HepG2 (cell line): ENCODE data around the gene LYSMD2. TPM values are rescaled to one million over a fixed set of nuclear protein-coding genes. Genes with fewer than 3 reads are reported as not detected.

ENCODE experiments used
- ATAC-seq: fragments of 200-7000 bp; cut with Tn5 transposase; 3 replicates; pipeline ENCODE4 v1.9.1; 2020; ENCODE audit warnings: mild to moderate bottlenecking, moderate library complexity
- BruUV-seq: library from RNA; stranded (reverse); fragments of 400-500 nt; replicated peaks from 2 replicates; lab custom pipeline; 2021; lab: Mats Ljungman, UMichigan
- CTCF ChIA-PET: fragments of 300-600 bp; formaldehyde crosslinking; extraction: SDS; loops from one replicate; lab custom pipeline; 2021; ENCODE audit warnings: low total read pairs, inconsistent platforms, low intra/inter-chr PET ratio; lab: Yijun Ruan, JAX
- POLR2A ChIA-PET: fragments of 350-600 bp; sonication (Branson Sonifier 250); formaldehyde crosslinking; loops from one replicate; lab custom pipeline; 2020; ENCODE audit warnings: antibody characterized with exemption, inconsistent platforms; lab: Yijun Ruan, JAX
- DNase-seq: peaks from one replicate; pipeline ENCODE4 v3.0.0-alpha.2; 2015; ENCODE audit warnings: low spot score
- FAIRE-seq: peaks from 3 replicates; lab custom pipeline; 2011; peaks lifted over from hg19 to GRCh38; lab: Jason Lieb, UNC
- H2AFZ ChIP-seq: one replicate; pipeline ENCODE4 v1.6.1; 2011; ENCODE audit warnings: low read length, inconsistent platforms
- H3K27ac ChIP-seq: fragments of 300-600 bp; 3 replicates; pipeline ENCODE4 v1.8.0; 2011; ENCODE audit warnings: mixed run types, mild to moderate bottlenecking, mixed read lengths, low read length, inconsistent platforms; ENCODE audit not compliant: insufficient read depth; ENCODE audit errors: extremely low read length
- H3K27me3 ChIP-seq, 2 experiments: fragments of 200-600 bp in 1 of 2; 2 replicates in 1 of 2; 3 replicates in 1 of 2; pipeline versions ENCODE4 v1.6.0 to v1.8.0; 2011; ENCODE audit warnings: low read length in 2 of 2, mild to moderate bottlenecking in 2 of 2, moderate library complexity in 2 of 2, inconsistent platforms in 1 of 2; ENCODE audit not compliant: insufficient read depth in 2 of 2, control insufficient read depth in 1 of 2
- H3K36me3 ChIP-seq, 2 experiments: fragments of 200-600 bp in 1 of 2; replicated peaks in 1 of 2; 2 replicates in 1 of 2; 3 replicates in 1 of 2; pipeline versions ENCODE4 v1.5.1 to v1.8.0; 2011; ENCODE audit warnings: low read length in 2 of 2, inconsistent platforms in 1 of 2; ENCODE audit not compliant: insufficient read depth in 2 of 2, control insufficient read depth in 1 of 2
- H3K4me1 ChIP-seq: 2 replicates; pipeline ENCODE4 v1.5.1; 2012; ENCODE audit warnings: low read length, inconsistent platforms; ENCODE audit not compliant: insufficient read depth
- H3K4me2 ChIP-seq: 2 replicates; pipeline ENCODE4 v1.6.0; 2011; ENCODE audit warnings: low read depth, low read length, inconsistent platforms
- H3K4me3 ChIP-seq, 3 experiments: fragments of 200-600 bp in 1 of 3; sonication (generic), shearing (Covaris generic) in 1 of 3; replicated peaks in 1 of 3; 2 replicates each; pipeline ENCODE4 v1.5.1; 2011 to 2016; ENCODE audit warnings: low read length in 3 of 3, inconsistent platforms in 2 of 3, low read depth in 2 of 3, mild to moderate bottlenecking in 2 of 3, control low read depth in 1 of 3, mixed read lengths in 1 of 3; ENCODE audit not compliant: insufficient read depth in 1 of 3
- H3K79me2 ChIP-seq: one replicate; pipeline ENCODE4 v1.6.1; 2011; ENCODE audit warnings: low read length, inconsistent platforms; ENCODE audit not compliant: insufficient read depth
- H3K9ac ChIP-seq: 2 replicates; pipeline ENCODE4 v1.6.0; 2011; ENCODE audit warnings: mild to moderate bottlenecking, low read depth, low read length, inconsistent platforms; ENCODE audit not compliant: insufficient read depth
- H3K9me3 ChIP-seq: 2 replicates; pipeline ENCODE4 v1.5.1; 2012; ENCODE audit warnings: mild to moderate bottlenecking, low read length
- H4K20me1 ChIP-seq: 2 replicates; pipeline ENCODE4 v1.6.0; 2011; ENCODE audit warnings: inconsistent platforms, mild to moderate bottlenecking, low read length, moderate library complexity; ENCODE audit not compliant: insufficient read depth
- ATF5 ChIP-seq: sonication (generic); formaldehyde crosslinking; IDR thresholded peaks from 2 replicates; pipeline ENCODE4 v1.4.0; 2020; ENCODE audit warnings: mild to moderate bottlenecking, low read depth, missing genetic modification reagents
- CEBPZ ChIP-seq: IDR thresholded peaks from 2 replicates; pipeline ENCODE4 v1.6.1; 2012; ENCODE audit warnings: low read length, improper control_type of control experiment
- ETS1 ChIP-seq: sonication (generic); formaldehyde crosslinking; IDR thresholded peaks from 2 replicates; pipeline ENCODE4 v1.4.0; 2020; ENCODE audit warnings: missing genetic modification reagents
- HMG20B ChIP-seq: conservative IDR thresholded peaks from 2 replicates; pipeline ENCODE4 v1.6.1; 2016; ENCODE audit warnings: missing genetic modification reagents, missing compliant biosample characterization
- HNRNPH1 ChIP-seq: fragments of 200-400 bp; formaldehyde crosslinking; optimal IDR thresholded peaks from 2 replicates; pipeline ENCODE3; 2017; ENCODE audit warnings: mild to moderate bottlenecking, low read depth, low read length
- KLF12 ChIP-seq: sonication (generic); formaldehyde crosslinking; IDR thresholded peaks from 2 replicates; pipeline ENCODE4 v1.4.0; 2020; ENCODE audit warnings: missing genetic modification reagents, borderline replicate concordance
- MAFK ChIP-seq, 2 experiments: IDR thresholded peaks in 1 of 2; conservative IDR thresholded peaks in 1 of 2; 2 replicates each; pipeline ENCODE4 v1.6.1; 2011; ENCODE audit warnings: improper control_type of control experiment in 2 of 2, low read length in 2 of 2
- REXO4 ChIP-seq: sonication (generic); formaldehyde crosslinking; IDR thresholded peaks from 2 replicates; pipeline ENCODE4 v1.8.0; 2022; ENCODE audit warnings: missing genetic modification reagents, mild to moderate bottlenecking, borderline replicate concordance
- SP4 ChIP-seq: sonication (generic); formaldehyde crosslinking; IDR thresholded peaks from 2 replicates; pipeline ENCODE4 v1.8.1; 2023; ENCODE audit warnings: mild to moderate bottlenecking, missing genetic modification reagents
- SRSF4 ChIP-seq: fragments of 200-400 bp; formaldehyde crosslinking; IDR thresholded peaks from one replicate; pipeline ENCODE4 v1.6.1; 2018; ENCODE audit warnings: mild to moderate bottlenecking, low read depth, low read length, moderate library complexity; ENCODE audit not compliant: poor library complexity, severe bottlenecking
- THAP7 ChIP-seq: sonication (generic); formaldehyde crosslinking; IDR thresholded peaks from 2 replicates; pipeline ENCODE4 v1.8.1; 2023; ENCODE audit warnings: mild to moderate bottlenecking, missing genetic modification reagents
- ZNF549 ChIP-seq: sonication (generic); formaldehyde crosslinking; IDR thresholded peaks from 2 replicates; pipeline ENCODE4 v1.5.0; 2020; ENCODE audit warnings: missing genetic modification reagents
- WGBS: methylation state at CpG from one replicate; pipeline ENCODE4 v1.1.6; 2017; ENCODE audit warnings: low lambda C conversion rate; 5-methylcytosine and 5-hydroxymethylcytosine counted together
- in situ Hi-C: cut with HindIII; loops from 2 replicates; pipeline ENCODE4 v1.10.0; 2017; ENCODE audit warnings: low pct_unique_long_range_greater_than_20kb; ENCODE audit not compliant: extremely low pct_ligation_motif_present
- intact Hi-C: fragments of 100-400 bp; cut with micrococcal nuclease; formaldehyde crosslinking; loops from one replicate; pipeline ENCODE4 v1.10.0; 2022; ENCODE audit not compliant: unreplicated experiment
- polyA plus RNA-seq, 8 experiments: library from polyadenylated mRNA; depleted of rRNA in 3 of 8; stranded (reverse) in 7 of 8; unstranded in 1 of 8; fragments of >200 nt; fragmentation: Illumina TruSeq in 4 of 8; extraction: Trizol in 4 of 8; gene quantifications; 2 replicates each; pipeline versions ENCODE4 v1.2.1 to v1.2.3, GENCODE V29; 2011 to 2016; ENCODE audit warnings: low read depth in 4 of 8, missing spikeins in 1 of 8, mixed read lengths in 1 of 8; ENCODE audit not compliant: insufficient read depth in 1 of 8
- total RNA-seq, 5 experiments: library from RNA; depleted of rRNA; stranded (reverse); fragments of >200 nt; fragmentation: Illumina TruSeq; extraction: Trizol; gene quantifications; 2 replicates each; pipeline ENCODE4 v1.2.3, GENCODE V29; 2016; ENCODE audit warnings: low read depth in 1 of 5

The LYSMD2 gene
- total and polyA plus RNA-seq, 2 of the 13 experiments (the other 11 are each of a cell fraction or from before 2014, with no cell fraction given), result 0.05 to 0.27 TPM

GRCh38 chr15:51724199-51724598, 13.3 kb downstream of the LYSMD2 start:
- BruUV-seq, result no TSS peak

More at GRCh38 chr15:51724199-51724598, 13.3 kb downstream of the LYSMD2 start:
- H3K4me2 ChIP-seq, result no peak overlapping the region
- no peak overlapping the region for H3K4me3 ChIP-seq
- in situ Hi-C loops, result no loop called here
- CTCF ChIA-PET, result no interaction called here
- no peak overlapping the region for H2AFZ ChIP-seq
- no peaks in the 10 kb centered on the region for H4K20me1 ChIP-seq
- no peaks in the 10 kb centered on the region for H3K9me3 ChIP-seq
- no peaks in the 10 kb centered on the region for H3K36me3 ChIP-seq
- no peak overlapping the region for H3K27ac ChIP-seq
- intact Hi-C loops, result no loop called here
- H3K4me1 ChIP-seq, result peaks cover 16% of the 10 kb centered on the region
- no peak for DNase-seq
- POLR2A ChIA-PET, result no interaction called here
- FAIRE-seq, result no peak
- no peak for TF ChIP-seq ATF5 (CRISPR knock-in tag)
- TF ChIP-seq SRSF4, result no peak
- TF ChIP-seq CEBPZ, result no peak
- TF ChIP-seq SP4 (CRISPR knock-in tag), result no peak
- TF ChIP-seq KLF12 (CRISPR knock-in tag), result no peak
- no peak for TF ChIP-seq THAP7 (CRISPR knock-in tag)
- no peak for TF ChIP-seq ZNF549 (CRISPR knock-in tag)
- TF ChIP-seq HNRNPH1, result no peak
- no peak for TF ChIP-seq MAFK (conservative IDR thresholded peaks at IDR 0.05 in 1 of 2, IDR thresholded peaks at IDR 0.05 in 1 of 2; ENCODE audit: low read length in 2 of 2)
- no peak for TF ChIP-seq ETS1 (CRISPR knock-in tag)
- no peak for TF ChIP-seq REXO4 (CRISPR knock-in tag)
- no peak for TF ChIP-seq HMG20B (CRISPR knock-in tag)
- H3K79me2 ChIP-seq, result no peaks in the 10 kb centered on the region
- no peak overlapping the region for H3K9ac ChIP-seq
- H3K27me3 ChIP-seq, result no peaks in the 10 kb centered on the region; a peak in 1 of 5 replicates
- 52% methylated on average over 2 of the region's 2 CpGs for WGBS
- no peak for ATAC-seq
